ENCODE measurements around the gene TCEAL6.

DNA sequence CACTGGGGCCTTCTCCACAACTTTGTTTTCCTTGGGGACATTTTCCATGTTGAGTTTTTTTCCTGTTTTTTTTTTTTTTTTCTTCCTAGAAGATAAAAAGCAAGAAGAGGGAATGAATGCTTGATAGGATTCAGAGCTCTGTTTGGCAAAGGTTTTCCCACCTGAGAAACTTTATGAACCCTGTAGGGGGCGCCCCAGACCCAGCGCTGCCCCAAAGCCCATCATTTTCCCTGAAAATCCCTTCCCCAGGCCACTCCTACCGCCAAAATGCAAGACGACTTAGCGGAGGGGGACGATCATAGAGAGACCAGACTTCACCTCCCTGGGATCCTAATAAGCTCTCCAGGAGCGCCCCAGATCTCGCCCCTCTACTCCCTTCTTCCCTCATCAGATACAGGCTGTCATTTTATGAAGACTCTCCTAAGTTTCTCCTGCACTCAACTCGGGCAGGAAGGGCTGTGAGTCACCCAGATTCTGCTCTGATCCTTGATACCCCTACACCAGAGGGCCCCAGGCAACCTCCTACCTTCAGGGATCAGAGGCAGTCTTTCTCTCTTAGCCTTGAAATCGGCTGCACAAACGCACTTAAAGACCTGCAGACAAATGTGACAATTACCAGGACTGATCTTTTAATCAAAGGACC lies 12.1 kb upstream of the TCEAL6 start:
- TF ChIP-seq, protein P1, sequence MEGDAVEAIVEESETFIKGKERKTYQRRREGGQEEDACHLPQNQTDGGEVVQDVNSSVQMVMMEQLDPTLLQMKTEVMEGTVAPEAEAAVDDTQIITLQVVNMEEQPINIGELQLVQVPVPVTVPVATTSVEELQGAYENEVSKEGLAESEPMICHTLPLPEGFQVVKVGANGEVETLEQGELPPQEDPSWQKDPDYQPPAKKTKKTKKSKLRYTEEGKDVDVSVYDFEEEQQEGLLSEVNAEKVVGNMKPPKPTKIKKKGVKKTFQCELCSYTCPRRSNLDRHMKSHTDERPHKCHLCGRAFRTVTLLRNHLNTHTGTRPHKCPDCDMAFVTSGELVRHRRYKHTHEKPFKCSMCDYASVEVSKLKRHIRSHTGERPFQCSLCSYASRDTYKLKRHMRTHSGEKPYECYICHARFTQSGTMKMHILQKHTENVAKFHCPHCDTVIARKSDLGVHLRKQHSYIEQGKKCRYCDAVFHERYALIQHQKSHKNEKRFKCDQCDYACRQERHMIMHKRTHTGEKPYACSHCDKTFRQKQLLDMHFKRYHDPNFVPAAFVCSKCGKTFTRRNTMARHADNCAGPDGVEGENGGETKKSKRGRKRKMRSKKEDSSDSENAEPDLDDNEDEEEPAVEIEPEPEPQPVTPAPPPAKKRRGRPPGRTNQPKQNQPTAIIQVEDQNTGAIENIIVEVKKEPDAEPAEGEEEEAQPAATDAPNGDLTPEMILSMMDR (conservative IDR thresholded peaks at IDR 0.05; ENCODE audit: low read length): peak; percentile 27
- no peak for TF ChIP-seq EZH2phosphoT487 (IDR thresholded peaks at IDR 0.05; ENCODE audit: borderline replicate concordance)
